GM18502 (cell line): ENCODE data around the gene GPR39.

Source experiments
- ATAC-seq: cut with Tn5 transposase; IDR thresholded peaks from one replicate; pipeline ENCODE4 v1.9.1; 2021; ENCODE audit warnings: mild to moderate bottlenecking; ENCODE audit not compliant: unreplicated experiment, poor library complexity

The GPR39 gene

DNA sequence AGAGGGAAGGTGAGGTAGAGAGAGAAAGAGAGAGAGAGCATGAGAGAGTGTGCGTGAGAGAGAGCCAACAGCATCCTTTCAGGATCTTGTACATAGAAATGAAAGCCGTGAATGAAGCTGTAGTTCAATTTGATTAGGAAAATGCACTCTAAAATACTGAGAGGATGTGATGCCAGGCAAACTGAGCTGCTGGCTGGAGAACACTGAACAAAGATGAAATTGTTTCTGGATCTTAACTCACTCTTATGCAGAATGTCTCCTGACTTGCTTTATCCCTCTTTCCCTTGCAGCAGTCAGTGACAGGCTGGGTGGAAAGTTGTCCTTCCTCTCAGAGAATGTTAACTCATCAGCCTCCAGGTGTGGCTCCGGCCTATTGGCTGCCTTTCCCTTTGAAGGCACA, 242.7 kb downstream of the GPR39 start:
- no peak for ATAC-seq

DNA sequence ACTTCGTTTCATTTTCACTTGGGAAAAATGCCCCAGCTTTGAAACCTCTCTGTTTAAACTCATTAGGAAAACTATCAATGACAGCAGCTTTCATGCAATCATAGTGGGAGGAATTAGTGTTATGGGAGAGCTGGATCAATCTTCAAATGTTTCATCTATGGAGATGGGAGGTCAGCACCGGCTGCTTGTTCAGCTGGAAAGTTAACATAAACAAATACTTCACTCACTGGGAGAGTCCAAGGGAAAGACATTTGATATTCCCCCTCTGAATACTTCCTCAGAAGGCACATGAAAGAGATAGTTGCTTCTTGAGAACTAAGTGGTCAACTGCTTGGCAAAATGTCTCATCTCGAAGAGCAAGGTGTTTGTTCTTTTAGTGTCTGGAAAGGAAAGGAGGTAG, 246.1 kb downstream of the GPR39 start:
- no peak for ATAC-seq

DNA sequence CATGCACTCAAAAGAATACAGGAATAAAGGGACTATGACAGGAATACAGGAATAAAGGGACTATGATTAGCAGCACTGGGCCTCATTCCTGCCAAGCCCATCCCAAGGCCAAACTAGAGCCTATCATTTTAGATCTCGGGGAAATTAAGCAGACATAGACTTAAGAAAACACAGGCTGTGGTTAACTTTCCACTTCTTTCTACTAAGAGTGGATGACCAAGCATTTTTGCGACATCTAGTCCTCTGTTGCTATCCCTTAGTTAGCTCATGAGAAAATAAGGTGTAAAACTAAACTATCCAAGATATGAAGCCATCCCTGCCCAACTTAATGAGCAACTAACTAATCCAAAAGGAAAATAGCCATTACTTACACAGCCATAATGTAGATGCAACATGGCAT, 247.5 kb downstream of the GPR39 start:
- ATAC-seq: no peak

DNA sequence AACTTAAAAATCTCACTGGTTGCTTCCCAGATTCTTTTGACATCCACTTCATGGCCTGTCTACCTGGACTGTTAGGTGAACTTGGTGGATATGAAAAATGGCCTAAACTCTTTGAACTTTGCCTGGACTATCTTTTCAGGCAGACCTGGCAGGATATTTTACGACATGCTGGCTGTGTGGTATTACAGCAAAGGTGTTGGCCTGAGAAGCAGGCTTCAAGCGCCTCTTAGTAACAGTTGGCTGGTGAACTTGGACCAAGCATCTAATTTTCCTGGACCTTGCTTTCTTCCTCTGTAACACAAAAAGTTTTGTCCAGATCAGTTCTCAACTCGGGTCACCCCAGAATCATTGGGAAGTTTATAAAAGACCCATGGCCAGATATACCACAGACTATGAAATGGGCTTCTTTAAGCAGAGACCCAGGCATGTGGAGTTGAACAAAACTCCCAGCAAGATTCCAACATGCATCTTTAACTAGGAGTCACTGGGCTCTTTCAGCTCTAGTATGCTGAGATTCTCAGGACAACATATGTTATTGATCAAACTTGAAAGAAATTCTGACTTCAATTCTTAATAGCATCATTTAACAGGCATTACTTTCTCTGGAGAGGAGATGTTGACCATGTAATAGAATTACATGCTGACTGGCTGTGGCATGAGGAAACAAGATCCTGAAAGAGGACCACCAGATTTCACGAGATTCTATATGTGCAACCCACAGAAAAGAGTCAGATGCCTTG, 249.0 kb downstream of the GPR39 start:
- ATAC-seq: no peak

DNA sequence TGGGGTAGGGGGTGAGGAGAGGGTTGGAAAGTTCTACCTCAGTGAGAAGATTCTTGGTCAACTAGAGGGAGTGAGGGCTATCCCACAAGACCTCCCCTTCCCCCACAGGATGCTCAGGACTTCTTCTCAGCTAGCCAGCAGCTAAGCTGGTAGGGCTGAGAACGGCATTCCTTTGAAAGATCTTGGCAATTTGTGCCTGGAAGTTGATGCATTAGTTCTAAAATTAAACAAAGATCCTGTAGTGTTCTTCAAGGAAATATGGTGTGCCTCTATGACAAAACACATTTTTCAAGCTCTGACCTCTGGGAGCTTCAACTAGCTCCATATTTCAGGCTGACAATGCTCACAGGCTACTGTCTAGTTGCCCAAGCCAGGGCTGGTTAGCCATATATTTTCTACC, 251.1 kb downstream of the GPR39 start:
- ATAC-seq: no peak

DNA sequence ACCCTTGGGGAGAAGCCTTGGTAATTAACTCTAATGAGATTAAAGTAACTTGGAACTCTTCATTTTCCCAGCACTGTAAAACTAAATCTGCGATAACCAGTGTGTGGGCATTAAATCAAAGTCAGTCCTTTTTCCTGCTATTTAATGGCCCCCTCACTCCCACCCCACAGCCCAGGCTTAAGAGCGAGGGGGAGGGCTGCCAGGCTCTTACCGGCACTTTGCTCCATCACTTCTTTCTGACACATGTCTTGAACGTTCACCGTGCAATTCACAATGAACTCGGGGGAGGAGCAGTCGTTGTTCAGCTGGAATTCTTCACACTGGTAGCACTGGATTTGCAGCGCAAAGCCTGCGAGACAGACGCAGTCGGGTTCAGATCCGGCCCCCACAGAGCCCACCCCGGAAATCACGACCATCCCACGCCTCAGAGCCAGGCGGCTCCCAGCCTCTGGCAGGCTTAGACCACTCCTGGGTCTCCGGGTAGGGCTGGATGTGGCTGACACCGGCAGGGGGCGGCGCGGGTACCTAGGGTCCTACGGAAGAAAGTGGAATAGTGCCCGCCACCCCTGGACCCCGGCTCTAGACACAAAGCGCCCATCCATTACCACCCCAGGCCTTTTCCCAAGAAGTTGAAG, 251.7 kb downstream of the GPR39 start:
- ATAC-seq: no peak

DNA sequence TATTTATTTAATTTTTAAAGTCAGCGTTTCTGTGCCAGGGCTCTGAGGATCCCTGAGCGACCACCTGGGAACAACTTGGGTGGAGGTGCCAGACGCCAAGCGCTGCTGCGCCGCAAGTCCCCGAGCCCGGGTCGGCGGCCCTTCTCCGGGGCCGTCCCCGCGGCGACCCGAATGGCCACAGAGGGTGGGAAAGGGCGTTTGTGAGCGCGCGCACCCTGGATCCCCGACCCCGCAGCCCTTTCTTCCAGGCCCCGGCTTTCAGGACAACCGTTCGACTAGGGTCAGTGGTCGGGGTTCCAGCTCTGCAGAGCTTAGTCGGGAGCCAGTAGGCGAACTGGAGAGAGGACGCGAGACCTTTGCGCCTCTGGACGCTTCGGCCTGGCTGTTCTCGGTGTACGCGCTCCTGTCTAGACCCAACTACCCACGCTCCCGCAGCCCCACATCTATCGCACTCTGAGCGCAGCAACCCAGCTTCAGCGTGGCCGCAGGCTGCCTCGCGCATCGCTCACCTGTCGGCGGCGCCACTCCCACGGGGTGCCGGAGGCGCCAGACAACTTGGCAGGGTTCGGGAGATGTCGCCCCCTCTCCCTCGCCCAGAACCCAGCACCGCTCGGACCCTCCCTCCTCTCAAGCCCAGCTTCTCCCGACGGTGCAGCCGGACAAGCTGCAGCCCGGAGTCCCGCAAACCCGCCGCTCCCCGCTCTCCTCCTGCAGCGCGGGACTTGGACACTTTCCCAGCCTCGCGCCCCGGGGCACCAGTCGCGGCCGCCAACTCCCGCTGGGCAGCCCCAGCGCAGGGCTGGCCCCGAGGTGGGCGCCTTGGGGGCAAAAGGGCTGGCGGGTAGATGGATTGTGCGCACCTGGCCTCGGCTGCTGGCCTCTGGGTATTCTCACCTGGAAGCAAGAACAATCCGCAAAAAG, 252.6 kb downstream of the GPR39 start:
- no peak for ATAC-seq

DNA sequence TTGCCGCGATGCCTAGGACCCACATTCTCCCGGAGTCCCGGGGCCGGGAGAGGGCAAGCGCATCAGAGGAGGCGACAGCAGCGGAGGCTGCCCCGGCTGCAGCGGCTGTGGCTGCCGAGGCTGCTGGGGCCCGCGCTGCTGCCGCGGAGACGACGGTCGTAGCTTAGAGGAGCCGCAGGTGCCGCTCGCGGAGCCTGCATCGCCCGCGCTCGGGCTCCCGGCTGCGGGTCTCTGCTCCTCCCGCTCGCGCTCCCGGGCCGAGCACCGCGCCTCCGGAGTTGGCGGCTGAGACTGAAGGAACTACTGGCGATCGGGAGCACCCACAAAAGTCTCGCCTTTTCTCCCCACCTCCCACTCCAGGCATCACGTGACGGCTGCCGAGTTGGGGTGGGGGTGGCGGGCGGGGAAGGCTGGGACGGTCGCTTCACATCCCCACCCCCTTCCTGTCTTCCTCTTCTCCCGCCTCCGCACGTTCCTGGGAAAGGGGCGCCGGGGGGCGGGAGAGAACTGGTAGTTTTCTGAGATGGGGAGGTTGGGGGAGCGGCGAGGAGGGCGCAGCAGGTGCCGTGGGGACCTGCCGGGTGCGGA, 253.4 kb downstream of the GPR39 start, which contains the start of gene LYPD1:
TSS of gene LYPD1 (minus strand) at position 298 of the 588 bp plus-strand sequence. CDS start at position 25, 273 bp downstream.
- no peak for ATAC-seq

DNA sequence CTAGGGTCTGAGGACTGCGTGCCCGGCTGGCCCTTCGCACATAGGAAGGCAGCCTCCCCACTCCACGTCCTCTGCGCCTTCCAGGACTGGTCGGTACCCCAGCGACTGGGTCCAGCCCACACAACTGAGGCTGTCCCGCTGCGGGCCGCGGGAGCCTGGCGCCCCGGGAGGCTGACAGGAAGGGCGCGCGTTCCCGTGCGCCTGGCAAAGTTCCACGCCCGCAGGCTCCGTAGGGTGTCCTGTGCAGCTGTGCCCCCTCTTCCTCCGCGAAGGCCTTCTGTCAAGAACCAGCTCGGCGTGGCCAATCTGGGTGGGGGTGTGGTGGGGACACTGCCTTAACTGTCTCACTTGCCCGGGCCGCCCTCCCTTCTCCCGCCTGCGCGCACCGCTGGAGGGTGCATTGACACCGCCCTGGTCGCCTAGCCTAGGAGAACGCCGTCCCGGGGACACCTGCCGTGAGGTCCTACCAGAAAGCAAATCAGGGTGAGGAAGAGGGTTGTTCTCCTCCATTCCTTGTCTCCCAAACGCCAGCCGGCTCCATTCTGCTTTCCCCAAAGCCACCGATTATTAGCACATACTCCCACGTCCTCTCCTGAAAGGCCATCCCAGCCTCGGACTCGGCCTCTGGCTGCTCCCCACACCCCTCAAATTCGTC, 254.0 kb downstream of the GPR39 start:
- ATAC-seq: no peak

DNA sequence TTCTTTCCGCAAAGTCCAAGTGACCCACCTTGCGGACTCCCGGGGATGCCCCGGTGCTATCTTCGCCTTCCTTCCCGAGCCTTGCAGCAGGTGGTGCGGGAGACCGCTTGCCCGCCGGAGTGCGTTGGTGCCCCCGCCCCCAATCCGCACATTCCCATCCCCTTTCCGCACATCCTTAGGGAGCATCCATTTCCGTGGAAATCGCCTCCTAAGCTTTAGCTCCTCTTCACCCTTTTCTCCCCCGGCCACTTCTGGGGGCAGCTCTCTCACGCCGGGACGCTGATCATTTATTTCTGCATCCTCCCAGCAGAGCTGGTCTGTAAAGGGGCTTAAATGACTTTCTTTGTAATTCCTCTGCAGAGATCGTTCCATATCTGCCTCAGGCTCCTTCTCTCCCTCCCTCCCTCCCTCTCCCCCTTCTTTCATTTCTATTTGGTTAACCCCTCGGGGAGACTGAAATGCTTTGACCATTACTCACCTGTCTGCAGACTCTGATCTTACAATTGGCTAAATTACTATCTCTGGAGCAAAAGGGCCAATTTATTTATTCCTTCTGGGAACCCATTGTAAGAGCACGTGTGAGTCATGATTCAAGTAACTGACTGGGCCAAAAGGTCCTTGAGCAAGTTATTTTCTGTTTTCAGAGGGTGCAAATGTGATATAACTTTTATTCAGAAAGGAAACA, 254.7 kb downstream of the GPR39 start:
- no peak for ATAC-seq

DNA sequence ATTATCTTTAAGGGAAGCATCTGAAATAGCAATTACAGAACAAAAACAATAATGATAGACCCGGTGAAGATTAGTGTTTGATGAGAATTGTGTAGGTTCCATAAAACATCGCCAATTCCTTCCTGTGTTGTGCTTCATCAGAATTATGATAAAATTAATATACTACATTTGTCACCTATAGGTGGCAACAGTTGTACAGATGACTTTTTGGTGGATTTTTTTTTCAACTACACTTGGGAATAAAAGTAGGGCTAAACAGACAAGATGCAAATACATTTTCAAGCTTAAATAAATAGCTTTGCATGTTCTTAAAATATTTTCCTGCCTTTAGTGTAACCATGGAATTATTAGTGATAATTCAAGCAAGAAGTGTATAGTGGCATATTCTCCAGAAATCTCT, 260.4 kb downstream of the GPR39 start:
- ATAC-seq: no peak

DNA sequence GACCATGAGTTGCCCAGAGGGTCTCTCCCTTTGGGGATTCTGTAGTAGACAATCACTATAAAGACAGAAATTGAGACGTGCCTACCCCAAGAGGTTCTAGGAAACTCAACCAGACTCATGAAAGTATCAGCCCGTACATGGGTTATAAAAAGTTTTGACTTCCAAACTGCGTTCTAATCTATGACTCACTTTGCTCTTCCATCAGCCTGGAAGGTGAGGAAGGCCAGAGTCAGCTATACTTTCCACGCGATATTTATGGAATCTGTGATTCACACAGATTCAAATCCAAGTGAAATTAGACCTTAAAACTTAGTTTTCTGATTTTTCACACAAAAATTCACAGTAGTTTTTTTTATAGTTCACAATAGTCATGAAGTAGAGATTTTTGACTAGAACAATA, 261.1 kb downstream of the GPR39 start:
- no peak for ATAC-seq

DNA sequence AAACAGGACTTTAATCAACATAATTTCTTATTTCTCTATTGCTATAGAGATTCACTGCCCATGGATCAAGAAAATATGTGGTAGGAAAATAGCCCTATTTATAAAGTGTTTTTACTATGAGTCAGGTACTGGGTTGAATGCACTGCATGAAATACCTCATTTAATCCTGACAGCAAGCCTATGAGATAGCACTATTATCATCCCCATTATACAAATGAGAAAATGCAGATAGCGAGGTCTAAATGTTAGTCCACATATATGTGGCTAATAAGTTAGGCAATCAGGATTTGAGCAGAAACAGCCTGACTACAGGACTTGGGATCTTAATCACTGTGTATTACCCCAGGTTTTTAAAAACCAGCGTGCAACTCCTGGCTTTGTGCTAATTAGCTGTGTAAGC, 261.9 kb downstream of the GPR39 start:
- no peak for ATAC-seq

DNA sequence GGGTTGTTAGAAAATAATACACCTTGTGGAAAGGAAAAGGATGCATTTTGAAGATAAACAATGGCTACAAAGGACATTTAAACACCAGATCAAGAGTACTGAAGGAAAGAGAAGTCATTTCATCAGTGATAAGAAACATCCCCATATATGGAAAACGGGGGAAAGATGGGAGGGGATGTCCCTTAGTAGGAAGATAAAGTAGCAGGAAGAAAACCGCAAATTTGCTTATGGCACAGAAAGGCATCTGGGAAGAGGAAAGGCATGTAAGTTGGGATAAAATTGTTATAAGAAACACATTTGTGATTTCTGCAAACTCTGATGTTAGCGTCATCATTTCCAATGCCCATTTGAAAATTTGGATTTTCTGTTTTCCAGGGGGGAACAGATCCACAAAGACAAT, 263.9 kb downstream of the GPR39 start:
- no peak for ATAC-seq

DNA sequence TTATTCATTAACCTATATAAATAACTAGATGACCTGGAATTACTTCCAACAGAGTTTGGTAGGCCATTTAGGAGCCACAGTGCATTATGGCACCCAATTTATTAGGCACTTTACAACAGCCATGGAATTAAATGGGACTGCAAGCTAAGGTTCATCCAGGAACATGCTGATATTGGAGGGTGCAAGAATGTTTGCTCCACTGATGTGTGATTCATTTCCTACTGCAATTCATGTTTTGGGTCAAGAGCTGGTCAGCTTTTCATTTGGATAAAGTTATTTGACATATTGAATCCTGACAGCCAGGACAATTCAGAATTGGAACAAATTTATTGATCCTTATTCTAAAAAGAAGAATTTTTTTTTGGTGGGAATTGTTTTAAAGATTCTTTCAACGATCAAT, 265.2 kb downstream of the GPR39 start:
- ATAC-seq: no peak

DNA sequence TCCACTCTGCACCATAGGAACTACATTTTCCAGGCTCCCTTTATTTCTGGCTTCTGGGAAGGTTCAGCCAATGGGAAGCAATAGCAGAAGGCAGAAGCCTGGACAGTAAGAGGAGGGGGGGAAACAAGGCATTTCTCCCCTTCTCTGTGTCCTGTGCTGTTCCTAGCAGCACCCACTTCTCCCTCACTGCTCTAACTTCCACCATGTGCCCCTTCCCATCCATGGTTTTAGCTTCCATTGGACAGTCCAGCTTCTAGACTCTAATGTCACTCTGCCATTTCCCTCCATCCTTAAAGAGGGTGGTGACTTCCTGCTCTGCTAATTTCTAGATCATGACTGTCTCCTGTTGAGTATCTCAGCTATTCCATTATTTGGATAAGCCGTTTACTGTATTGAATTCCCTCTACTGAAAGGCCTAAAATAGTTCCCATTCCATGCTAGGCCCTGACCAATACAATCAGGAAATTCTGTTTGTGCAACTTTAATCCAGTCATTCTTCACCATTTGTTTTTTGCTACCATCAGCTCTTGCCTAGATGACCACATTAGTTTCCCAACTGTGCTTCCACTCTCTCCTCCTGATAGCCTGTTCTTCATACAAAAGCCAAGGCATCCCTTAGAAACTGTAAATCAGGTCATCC, 274.2 kb downstream of the GPR39 start:
- ATAC-seq: no peak

DNA sequence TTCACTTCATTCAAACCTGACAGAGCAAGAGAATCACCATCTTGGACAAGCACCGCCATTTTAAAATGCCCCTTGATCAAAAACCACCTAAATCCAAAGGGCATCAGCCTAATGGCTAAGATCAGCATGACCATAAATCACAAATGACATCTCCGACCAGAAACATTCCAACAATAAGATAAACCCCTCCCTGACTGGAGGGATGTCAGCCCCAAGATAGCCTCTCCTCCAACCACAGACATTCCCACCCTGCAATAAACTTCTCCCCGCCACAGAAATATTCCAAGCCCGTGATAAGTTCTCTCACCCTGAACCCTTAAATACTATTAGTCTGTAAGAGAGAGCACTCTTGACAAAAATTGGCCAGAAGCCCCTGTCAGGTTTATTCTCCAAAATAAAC, 275.0 kb downstream of the GPR39 start:
- no peak for ATAC-seq

DNA sequence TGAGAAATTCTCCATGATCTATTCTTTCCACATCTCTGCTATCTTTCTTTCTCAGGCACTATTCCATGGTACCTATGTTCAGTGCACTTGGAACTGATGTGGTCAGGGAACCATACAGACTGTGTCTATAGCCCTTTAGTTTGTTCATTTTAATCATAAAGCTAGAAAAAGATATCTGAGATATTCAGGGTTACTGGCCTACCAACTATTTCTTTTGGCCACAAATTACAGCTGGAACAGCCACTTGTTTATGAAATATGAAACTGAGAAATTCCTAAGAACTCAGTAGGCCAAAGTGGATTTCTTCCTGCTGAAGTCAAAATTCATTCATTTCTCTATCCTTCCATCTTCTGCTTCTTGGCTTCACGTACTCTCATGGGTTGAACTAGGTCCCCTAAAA, 276.2 kb downstream of the GPR39 start:
- no peak for ATAC-seq
